Ectodermal cell (in vitro differentiated cells): Measurements from ENCODE around the gene MAPT.
"Not testable (repeated sequence)": the region's sequence is repeated elsewhere in the genome, so short reads cannot be mapped to it uniquely, and the experiment has no call there.

Experiments used
- H3K27ac ChIP-seq: 2 replicates; pipeline ENCODE4 v1.7.0; 2013; ENCODE audit warnings: mild to moderate bottlenecking, low read depth, low read length; ENCODE audit not compliant: insufficient read depth, poor library complexity, severe bottlenecking
- H3K27me3 ChIP-seq: 2 replicates; pipeline ENCODE4 v1.7.0; 2013; ENCODE audit warnings: mild to moderate bottlenecking, low read length; ENCODE audit not compliant: insufficient read depth, control insufficient read depth, poor library complexity, severe bottlenecking
- H3K36me3 ChIP-seq: one replicate; pipeline ENCODE4 v1.7.0; 2013; ENCODE audit warnings: low read length; ENCODE audit not compliant: control insufficient read depth, insufficient read depth
- H3K4me1 ChIP-seq: one replicate; pipeline ENCODE4 v1.7.0; 2013; ENCODE audit warnings: low read length; ENCODE audit not compliant: control insufficient read depth, insufficient read depth
- H3K4me3 ChIP-seq: 2 replicates; pipeline ENCODE4 v1.7.0; 2013; ENCODE audit warnings: low read depth, low read length, control low read depth; ENCODE audit not compliant: insufficient read depth
- H3K9me3 ChIP-seq: 2 replicates; pipeline ENCODE4 v1.7.0; 2013; ENCODE audit warnings: mild to moderate bottlenecking, low read length, moderate library complexity; ENCODE audit not compliant: control insufficient read depth
- WGBS, 2 experiments: methylation state at CpG; one replicate each; pipeline ENCODE4 v1.1.7; 2013; ENCODE audit warnings: missing lambda C conversion rate in 2 of 2; 5-methylcytosine and 5-hydroxymethylcytosine counted together

MAPT gene

GRCh38 chr17:46000292-46000691, 105.9 kb downstream of the MAPT start:
- Histone ChIP-seq H3K4me1 (no peaks in the 10 kb centered on the region), H3K36me3 (no peaks in the 10 kb centered on the region), H3K27ac (no peak overlapping the region), H3K27me3 (no peaks in the 10 kb centered on the region), H3K4me3 (no peak overlapping the region), H3K9me3 (no peaks in the 10 kb centered on the region)
- 89 to 91% methylated on average over 7 of the region's 7 CpGs for WGBS, 2 experiments

GRCh38 chr17:46000757-46001156, 106.4 kb downstream of the MAPT start:
- no peaks in the 10 kb centered on the region for H3K36me3 ChIP-seq
- H3K9me3 ChIP-seq, result no peaks in the 10 kb centered on the region
- no peak overlapping the region for H3K27ac ChIP-seq
- no peaks in the 10 kb centered on the region for H3K27me3 ChIP-seq
- no peaks in the 10 kb centered on the region for H3K4me1 ChIP-seq
- 91 to 96% methylated on average over 2 of the region's 2 CpGs for WGBS, 2 experiments
- H3K4me3 ChIP-seq, result no peak overlapping the region

GRCh38 chr17:46001390-46002310, 107.3 kb downstream of the MAPT start:
- Histone ChIP-seq H3K36me3 (no peaks in the 10 kb centered on the region), H3K27me3 (no peaks in the 10 kb centered on the region), H3K4me1 (no peaks in the 10 kb centered on the region), H3K4me3 (no peak overlapping the region), H3K9me3 (no peaks in the 10 kb centered on the region), H3K27ac (no peak overlapping the region)
- 87% methylated on average over 13 of the region's 13 CpGs for WGBS, 2 experiments

GRCh38 chr17:46002311-46002972, 108.1 kb downstream of the MAPT start:
- Histone ChIP-seq H3K27ac (no peak overlapping the region), H3K9me3 (no peaks in the 10 kb centered on the region), H3K36me3 (no peaks in the 10 kb centered on the region), H3K4me3 (no peak overlapping the region), H3K4me1 (no peaks in the 10 kb centered on the region), H3K27me3 (no peaks in the 10 kb centered on the region)
- WGBS, 2 experiments, result 34 to 37% methylated on average over 8 of the region's 8 CpGs

- H3K27me3 ChIP-seq, result no peaks in the 10 kb centered on the region
- no peak overlapping the region for H3K27ac ChIP-seq
- H3K36me3 ChIP-seq, result no peaks in the 10 kb centered on the region
- WGBS, 2 experiments, result 53 to 73% methylated on average over 4 to 7 of the region's 7 CpGs
- no peaks in the 10 kb centered on the region for H3K9me3 ChIP-seq
- no peak overlapping the region for H3K4me3 ChIP-seq
- no peaks in the 10 kb centered on the region for H3K4me1 ChIP-seq
Observed at GRCh38 chr17:46002973-46003316, 108.6 kb downstream of the MAPT start.

GRCh38 chr17:46003907-46004748, 109.8 kb downstream of the MAPT start:
- H3K9me3 ChIP-seq, result no peaks in the 10 kb centered on the region
- H3K4me1 ChIP-seq, result no peaks in the 10 kb centered on the region
- 77 to 85% methylated on average over 6 of the region's 6 CpGs for WGBS, 2 experiments
- no peaks in the 10 kb centered on the region for H3K36me3 ChIP-seq
- H3K27me3 ChIP-seq, result no peaks in the 10 kb centered on the region
- H3K4me3 ChIP-seq, result no peak overlapping the region
- H3K27ac ChIP-seq, result no peak overlapping the region

GRCh38 chr17:46006082-46006481, 111.7 kb downstream of the MAPT start:
- WGBS, 2 experiments, result 95 to 96% methylated on average over 1 of the region's 1 CpG
- not testable (repeated sequence) for H3K27me3 ChIP-seq, H3K4me1 ChIP-seq, H3K36me3 ChIP-seq, H3K9me3 ChIP-seq, H3K4me3 ChIP-seq, H3K27ac ChIP-seq

GRCh38 chr17:46007461-46007965, 113.2 kb downstream of the MAPT start:
- H3K27me3 ChIP-seq, result no peaks in the 10 kb centered on the region
- H3K36me3 ChIP-seq, result no peaks in the 10 kb centered on the region
- no peak overlapping the region for H3K4me3 ChIP-seq
- H3K9me3 ChIP-seq, result no peaks in the 10 kb centered on the region
- H3K4me1 ChIP-seq, result no peaks in the 10 kb centered on the region
- 87 to 90% methylated on average over 2 of the region's 2 CpGs for WGBS, 2 experiments
- no peak overlapping the region for H3K27ac ChIP-seq

GRCh38 chr17:46008591-46008990, 114.2 kb downstream of the MAPT start:
- H3K36me3 ChIP-seq, result no peaks in the 10 kb centered on the region
- H3K27me3 ChIP-seq, result no peaks in the 10 kb centered on the region
- H3K9me3 ChIP-seq, result no peaks in the 10 kb centered on the region
- 93 to 94% methylated on average over 9 of the region's 9 CpGs for WGBS, 2 experiments
- H3K4me1 ChIP-seq, result peaks cover 8% of the 10 kb centered on the region
- no peak overlapping the region for H3K4me3 ChIP-seq
- H3K27ac ChIP-seq, result no peak overlapping the region
